T-helper 1 cell (primary cell): ENCODE measurements around the gene PADI6.
"Not testable (repeated sequence)": the region's sequence is repeated elsewhere in the genome, so short reads cannot be mapped to it uniquely, and the experiment has no call there.

ENCODE experiments used
- DNase-seq, 5 donors: peaks; one replicate each; pipeline ENCODE4 v3.0.0-alpha.2; 2012 to 2020

Gene PADI6

DNA sequence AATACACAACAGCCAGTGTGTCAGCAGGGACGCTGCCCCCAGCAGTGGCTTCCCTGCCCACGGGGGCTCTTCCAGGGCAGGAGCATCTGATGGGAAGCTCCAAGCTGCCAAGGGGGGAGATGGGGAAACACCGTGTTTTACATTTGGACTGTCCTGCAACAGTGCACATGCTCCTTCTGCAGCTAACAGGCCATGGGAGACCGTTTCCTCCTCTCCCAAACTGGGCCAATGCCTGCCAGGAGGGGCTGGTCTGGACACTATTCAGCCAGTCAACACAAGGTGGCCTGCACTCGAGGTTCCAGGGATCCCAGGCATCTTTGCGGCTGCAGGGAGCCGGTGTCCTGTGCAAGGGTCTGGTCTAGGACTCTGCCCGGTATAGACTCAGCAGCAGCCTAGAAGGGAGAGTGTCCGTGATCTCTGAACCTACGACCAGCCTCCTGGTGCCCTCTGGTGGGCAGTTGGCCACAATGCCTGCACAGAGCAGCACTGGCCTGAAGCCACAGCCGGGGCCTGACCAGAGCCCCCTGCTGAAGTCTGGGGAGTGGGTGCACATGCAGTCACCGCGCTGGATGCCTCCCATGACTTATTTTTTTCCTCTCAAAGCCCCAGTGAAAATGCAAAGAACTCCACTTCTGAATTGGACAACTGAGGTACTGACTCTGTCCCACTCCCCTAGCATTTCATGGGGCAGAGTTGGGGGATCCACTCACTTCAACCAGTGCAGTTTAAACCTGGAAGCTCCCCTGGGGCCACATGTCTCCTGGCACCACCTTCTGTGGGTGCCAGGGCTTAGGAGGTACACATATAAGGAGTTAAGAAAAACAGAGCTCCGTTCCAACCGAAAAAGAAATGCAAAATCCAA lies 34.1 kb downstream of the PADI6 start:
- peak in 2 of 5 donors; percentile 19 to 32 for DNase-seq

DNA sequence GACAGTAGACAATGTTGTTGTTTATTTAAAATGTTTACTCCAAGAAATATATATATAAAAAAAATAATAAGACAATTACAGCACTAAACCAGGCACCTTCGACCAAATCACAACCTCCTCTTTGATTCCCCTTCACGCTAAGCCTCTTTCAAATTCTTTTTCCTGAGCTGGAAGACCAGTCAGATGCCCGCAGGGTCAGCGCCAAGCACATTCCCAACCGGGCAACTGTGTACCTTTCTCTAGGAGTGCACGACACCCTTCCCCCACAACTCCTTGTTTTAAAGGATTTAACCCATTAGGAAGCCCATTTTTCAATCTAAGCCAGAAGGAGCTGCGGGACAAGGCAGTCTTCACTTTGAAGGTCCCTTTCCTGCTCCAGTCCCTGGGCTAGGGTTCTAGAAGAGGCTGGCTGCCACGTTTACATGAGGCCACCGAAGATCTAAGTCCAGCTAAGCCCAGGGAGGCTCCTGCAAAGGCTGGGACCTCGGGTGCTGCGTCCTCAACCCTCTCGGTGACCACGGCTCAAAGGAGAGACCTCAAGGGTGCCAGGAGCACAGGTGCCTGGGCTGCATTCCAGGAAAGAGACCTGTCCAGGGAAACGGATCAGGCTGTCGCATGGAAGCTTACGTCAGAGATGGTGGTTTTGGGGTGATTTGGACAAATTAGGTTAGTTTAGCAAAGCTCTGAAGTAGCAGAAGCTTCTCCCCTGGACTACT lies 34.9 kb downstream of the PADI6 start:
- not testable (repeated sequence) for DNase-seq

DNA sequence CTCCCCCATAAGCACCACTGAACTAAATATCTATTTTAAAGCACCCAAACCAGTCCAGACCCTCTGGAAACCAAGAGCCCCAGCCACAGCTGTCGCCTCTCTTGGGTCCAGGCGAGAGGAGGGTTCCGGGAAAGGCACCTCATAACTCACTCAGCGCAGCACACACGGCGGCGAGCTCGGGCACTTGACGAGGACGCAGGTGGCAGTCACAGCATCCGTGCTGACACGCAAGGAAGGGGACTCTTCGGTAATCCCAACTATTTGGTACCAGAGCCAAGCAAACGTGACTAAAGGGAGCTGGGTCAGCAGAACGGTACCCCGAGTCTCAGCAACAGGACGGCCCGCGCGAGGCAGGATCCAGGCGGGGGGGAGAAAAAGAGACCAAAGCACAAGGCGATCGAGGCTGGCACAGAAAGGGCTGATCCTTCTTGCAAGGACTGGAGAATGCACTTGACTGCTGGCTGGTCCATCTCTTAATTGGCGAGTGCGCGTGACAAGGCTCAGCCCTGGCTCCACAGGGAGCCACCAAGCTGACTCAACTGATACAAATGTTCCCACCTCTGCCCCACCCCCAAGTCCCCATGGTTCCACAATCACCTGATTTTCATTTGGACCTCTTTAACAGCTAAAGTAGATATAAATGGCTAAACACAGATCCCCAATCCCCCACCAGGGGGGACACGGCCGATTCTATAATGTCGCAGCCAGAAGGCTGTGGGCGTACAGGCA lies 36.0 kb downstream of the PADI6 start:
- not testable (repeated sequence) for DNase-seq

DNA sequence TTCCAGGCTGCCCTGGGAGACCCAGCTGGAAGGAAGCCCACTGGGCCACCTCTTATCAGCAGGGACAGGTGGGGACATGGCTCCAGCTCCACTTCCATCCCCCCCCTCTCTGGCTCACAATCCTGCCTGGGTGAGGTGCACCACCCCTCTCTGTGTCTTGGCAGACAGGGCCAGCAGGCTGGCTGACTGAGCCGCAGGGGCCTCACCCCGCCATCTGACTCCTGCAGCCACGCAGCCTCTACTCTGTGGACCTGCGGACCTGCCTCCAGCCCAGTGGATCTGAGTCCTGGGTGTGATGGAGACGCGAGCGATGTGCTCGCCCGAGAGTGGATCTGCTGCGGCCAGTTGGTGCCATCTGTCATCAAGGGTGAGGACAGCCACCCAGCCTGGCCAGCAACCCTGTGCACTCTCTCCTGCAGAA lies 37.4 kb downstream of the PADI6 start:
- no peak for DNase-seq

DNA sequence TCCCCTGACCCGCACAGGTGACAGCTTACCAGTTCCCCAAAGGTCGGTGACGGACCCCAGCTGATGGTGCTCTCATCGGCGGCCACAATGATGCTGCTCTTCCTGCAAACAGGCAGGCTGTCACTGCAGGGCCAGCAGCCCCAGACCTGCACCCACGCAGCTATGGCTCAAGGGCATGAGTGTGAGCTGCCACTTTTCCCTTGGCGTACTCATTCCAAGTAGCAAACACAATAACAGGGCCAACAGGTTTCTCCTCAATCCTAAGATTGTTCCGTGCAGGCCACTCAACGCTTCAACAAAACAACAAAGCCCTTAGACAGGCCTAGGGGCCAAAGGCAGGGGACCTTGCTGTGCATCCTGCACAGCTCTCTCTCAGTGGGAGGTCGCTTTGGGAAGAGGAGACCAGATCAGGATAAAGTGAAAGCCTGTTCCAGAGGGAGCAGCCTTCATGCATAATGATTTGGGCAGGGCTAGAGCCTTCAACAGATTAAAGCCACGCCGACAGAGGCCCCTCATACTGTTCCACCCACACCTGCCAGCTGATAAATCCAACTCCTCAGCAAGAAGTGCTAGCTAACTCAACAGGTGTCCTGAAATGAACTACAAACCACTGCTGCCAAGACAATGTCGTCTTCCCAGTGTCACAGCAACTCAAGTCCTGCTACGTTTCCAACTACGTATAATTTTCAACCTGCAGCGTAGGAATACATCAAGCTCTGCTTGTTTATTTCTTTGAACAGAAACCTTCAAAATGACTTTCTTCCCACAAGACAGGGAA lies 40.3 kb downstream of the PADI6 start:
- no peak for DNase-seq

DNA sequence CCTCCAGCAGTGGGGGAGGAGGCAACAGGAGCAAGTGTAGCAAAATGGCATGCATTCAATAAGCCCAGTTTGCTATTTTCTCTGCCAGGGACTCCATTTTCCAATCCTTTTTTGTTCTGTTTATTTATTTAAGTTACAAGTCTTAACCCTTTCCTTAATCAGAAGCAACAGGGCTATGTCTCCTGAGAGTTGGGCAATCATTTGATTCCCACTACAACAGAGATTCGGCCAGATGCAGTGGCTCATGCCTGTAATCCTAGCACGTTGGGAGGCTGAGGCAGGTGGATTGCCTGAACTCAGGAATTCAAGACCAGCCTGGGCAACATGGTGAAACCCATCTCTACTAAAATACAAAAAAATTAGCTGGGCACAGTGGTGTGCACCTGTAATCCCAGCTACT lies 42.0 kb downstream of the PADI6 start:
- DNase-seq = no peak

DNA sequence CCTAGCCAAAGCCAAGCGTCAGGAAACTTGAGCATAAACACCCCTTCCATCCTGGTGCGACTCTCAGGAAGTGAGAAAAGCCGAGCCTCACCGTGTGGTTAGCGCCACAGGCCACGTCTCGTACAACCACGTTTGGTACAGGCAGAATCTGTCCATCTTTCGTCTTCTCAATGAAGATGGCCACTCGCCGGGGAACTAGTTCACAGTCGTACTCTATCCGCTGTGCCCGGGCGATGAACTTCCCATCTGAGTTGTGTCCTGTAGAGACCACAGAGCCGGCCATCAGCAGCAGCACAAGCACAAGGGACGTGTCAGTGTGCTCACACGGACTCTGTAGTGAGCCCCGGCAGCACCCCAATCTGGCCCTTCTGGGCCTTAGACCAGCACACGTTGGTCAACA lies 44.4 kb downstream of the PADI6 start:
- DNase-seq = no peak

DNA sequence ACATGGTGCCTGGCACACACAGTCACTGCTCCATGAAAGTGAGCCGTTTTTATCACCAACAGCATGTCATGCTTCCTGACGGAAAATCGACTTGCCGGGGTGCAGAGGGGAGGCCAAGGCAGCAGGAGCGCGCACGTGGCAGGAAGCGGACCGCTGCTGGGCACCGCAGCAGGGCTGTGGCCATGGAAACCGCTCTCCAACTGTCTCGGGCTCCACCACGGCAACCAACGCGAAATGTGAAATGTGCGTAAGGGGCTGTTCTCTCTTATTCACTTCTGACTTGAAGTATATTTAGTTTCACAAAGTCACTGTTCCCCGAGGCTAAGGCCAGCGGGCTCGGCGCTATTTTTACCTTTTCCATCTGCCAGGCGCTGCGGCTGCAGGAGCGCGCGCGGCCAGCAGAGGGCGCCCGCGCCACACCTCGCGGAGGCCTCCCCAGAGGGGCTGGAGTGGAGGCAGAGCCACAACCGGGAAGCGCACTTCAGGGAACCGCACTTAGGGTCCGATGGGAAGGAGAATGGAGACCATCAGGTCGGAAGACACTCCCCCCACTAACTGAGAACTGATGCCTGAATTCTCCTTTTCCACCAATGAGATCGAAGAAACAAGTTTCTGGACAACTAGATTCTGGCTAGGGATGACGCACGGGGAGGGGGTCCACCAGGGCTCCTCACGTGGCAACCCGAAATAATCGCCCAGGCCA lies 47.8 kb downstream of the PADI6 start:
- DNase-seq = peak; percentile 36 to 62 (median 52)

DNA sequence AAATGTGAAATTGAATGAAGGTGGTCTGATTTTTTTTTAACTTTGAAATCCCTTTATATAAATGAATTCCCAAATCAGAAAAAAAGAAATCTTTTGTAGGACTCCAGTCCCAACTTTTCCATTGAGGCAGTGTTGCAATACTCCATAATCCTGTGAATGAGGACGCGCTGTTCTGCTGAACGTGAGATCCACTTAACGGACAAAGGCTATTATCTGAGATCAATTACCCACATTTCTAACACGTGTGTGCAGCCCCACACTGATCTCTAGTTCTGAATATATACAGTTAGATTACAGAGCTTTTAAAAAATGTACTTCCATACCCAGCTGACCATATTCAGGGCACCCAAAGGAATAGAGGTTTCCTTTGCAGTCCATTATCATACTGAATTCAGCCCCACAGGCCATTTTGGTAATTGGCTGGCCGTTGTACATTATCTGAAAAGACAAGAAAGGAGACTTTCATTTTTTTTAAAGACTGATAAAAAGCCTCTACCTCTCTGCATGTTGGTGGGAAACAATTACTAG lies 48.5 kb downstream of the PADI6 start:
- DNase-seq = no peak

DNA sequence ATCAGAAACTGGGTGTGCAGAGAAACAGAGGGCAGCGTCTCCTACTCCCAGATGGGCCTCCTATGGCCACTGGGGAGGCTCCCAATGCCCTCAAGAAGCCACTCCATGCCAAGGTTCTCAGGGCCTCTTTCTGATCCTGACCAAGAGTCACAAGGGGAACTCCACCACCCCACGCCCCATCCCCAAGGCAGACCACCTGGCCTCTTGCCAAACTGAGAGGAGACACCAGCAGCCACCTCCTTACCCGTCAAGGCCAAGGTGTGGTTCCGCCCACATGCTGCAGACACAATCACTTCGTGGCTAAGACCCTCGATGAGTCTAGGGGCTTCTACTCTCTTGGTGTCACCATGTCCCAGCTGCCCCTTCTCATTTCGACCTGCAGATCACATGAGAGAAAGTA lies 50.5 kb downstream of the PADI6 start:
- DNase-seq = no peak

DNA sequence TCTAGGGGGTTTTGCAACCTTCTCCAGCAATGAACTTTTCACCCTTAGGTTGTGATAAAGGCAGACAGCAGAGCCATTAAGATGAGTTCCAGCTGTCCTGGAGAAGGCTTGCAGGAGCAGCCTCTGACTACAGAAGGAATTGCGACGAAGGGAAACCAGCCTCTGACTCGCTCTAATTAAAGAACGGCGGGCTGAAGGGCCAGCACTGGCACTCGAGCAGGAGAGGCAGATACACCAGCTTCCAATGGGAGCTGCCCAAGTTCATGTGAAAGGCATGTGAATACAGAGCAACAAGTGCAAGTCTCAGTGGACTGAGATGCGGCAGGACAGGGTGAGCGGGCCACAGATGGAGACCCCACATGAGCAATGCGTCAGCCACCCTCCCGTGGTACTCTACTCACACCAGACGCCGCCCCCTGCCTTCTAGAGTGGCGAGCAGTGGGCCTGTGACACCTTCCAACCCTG lies 51.8 kb downstream of the PADI6 start:
- no peak for DNase-seq

DNA sequence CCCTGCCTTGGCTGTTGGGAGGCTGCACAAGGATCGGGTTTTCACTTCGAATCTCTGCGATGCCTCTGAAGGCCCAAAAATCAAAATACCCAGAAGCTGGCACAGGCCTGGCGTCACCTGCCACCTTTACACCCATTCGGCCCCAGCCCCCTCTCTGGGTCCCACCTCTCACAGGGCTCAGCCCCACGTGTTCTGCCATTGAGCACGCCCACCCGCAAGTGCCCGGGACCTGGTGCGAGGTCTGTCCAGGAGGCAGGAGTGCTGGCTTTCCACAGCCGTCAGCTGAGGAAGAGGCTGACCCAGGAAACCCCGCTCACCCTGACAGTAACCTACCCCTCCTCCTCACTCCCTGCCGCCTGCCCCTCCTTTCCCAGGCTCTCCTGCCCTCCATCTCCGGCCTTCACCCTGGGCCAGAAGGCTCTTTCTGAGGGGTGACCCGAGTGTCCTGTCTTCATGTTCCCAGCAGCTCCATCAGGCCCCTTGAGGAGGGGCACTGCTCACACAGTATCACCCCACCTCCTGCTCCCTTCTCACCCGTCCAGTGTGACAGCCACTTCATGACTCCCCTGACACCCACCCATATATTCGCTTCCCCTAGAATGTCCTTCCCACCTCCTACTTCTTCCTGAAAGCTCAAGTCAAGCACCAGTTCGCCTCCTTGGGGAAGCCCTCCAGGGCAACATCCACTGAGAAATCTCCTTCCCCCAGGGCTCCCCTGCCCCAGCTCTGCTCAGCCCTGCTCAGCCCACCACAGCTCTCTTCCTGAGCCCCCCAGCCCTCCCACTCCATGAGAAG lies 54.0 kb downstream of the PADI6 start:
- DNase-seq = no peak

DNA sequence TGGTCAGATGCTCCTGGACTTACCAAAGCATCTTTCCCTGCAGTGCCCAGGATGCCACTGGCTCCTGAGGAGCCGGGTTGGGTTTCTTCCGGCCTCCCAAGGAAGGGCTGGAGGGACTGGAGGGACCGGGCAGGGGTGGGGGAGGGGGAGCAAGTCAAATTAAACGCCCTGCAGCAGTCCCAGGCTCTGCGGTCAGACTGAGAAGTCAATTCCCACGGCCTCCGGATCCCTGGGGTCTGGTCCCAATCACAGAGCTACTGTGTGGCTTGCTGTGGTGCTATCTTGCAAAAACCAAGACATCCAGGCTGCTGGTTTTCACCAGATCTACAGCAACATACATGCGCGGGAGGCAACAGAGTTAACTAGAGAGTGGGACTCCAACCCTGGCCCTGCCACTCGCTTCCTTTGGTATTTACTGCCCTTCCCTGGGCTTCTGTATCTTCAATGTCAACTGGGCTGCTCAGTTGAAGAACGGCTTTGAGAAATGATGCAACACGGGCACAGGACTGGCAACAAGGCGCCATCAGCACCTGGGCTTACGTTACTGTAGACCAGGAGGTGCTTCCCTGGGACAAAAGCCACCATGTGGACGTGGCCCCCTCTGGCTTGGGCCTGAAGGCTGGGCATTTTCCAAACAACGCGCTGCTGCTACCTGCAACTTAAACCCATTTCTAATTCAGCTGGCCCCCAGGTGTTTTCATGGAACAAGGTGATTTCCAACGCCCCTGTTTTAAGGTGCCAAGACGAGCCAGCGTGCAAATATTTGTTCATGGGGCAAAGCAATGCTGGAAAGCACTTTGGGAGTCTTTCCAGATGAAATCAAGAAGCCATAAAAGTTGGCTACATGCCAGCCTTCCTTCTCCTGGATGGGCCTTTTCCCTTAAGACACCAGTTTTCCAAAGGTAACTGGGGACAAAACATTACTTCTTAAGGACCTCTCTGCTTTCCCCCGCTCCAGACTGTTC lies 56.0 kb downstream of the PADI6 start:
- no peak for DNase-seq

DNA sequence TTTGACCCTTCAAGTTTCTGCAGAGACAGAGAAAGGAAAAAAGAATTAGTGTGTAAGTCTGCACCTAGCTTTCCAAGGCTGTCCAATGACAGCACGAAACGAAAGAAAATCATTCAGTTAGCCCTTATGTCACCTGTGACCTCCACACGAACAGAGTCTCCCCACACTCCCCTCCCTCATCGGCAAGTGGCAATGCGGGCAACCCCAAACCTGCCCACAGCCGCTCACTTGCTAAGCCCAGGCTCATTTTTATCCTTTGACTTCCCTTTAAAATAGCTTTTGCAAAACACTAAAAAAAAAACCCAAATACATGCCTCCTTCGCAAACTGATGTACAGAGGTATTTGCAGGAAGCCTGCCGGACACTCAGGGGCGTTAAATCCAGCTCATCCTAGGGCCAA lies 57.2 kb downstream of the PADI6 start:
- DNase-seq = no peak

DNA sequence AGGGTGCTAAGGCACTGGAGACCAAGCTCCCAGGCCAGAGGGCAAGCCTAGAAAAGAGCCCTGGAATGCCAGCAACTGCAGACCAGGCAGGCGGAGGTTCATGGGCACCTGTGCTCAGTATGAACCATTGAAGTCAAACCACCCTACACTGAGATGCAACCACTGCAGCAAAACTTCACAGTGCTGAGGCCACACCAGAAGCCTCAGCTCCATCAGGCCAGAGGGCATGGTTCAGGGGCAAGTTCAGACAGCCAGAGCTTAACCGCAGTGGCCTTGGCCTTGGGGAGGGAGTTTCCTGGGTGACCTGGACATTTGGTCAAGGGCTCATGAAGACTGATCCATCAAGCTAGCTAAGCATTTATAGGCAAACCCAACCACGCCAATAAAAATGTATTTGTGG lies 60.4 kb downstream of the PADI6 start:
- DNase-seq = no peak

DNA sequence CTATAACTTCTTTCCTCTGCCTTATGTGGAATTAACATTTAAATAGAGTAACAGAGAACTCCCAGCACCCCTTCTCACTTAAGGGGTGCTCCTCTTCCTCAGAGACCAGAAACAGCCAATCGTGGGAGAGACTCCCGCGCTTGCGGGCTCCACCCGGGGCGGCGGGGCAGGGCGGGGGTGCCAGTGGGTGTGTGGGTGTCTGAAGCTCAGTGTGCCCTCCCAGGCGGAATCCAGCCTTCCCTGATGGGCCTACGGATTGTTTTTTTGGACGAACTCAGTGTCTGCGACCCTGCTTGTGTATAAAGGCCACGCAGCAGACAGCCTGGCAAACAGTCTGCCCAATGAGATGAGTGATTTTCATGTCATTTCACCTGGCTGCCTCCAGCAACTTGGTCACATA lies 61.3 kb downstream of the PADI6 start:
- no peak for DNase-seq

DNA sequence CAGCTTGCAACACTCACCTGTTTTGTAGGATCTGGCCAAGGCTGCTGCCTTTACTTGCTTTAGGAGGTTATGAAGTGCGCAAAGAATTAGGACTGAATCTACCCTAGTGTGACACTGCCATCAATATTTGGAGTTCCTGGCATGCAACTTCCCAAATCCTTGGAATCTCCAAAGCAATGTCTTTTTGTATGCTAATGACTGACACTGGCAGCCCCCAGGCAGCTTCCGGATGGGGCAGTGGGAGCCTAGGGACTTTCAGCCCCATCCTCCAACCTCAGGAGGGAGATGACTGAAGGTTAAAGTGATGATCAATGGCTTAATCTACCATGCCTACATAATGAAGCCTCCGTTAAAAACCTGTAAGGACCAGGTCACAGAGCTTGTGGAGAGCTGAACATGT lies 62.0 kb downstream of the PADI6 start:
- DNase-seq = no peak

DNA sequence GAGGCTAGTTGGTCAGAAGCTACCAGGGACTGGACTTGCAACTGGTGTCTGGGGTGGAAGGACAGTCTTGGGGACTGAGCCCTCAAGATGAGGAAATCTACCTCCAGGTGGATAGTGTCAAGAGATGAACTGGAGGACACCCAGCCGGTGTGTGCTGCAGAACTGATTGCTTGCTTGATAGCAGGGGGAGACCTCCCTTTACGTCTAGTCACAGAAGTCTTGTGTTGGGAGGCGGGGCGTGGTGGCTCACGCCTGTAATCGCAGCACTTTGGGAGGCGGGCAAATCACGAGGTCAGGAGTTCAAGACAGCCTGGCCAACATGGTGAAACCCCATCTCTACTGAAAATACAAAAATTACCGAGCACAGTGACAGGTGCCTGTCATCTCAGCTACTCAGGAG lies 62.6 kb downstream of the PADI6 start:
- no peak for DNase-seq

DNA sequence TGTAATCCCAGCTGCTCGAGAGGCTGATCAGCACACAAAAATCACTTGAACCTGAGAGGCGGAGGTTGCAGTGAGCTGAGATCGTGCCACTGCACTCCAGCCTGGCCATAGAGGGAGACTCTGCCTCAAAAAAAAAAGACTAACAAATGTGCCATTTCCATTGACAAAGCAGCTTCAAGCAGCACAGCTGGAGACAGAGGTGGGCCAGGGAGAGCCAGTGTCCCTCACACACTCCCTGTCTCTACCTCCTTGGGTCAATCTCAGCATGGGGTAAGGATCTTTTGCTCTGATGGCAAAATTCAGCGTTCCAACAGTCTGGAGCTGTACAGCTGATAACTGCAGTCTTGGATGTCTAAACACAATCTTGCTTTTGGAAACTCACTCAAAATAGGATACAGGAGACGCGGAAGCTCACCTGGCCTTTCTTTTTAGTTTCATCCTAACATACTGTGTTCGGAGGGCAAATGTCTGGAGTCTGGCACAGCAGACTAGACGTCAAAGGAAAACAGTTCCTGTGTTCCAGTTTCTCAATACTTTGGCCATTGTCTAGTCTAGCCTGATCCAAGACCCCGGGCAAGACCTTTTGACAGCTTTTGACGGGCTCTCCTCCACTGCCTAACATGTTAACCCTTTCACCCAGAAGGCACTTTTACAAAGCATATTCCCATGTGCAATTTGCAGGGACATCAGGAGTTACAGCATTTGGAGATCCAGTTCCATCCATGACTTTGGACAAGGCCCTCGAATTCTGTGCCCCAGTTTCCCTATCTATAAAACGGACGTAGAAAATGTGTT lies 64.6 kb downstream of the PADI6 start:
- DNase-seq = no peak
